Endothelial cell of umbilical vein (primary cell): ENCODE data around the gene SYNDIG1. TPM values are rescaled to one million over a fixed set of nuclear protein-coding genes. Genes with fewer than 3 reads are reported as not detected.

ENCODE experiments used
- BruUV-seq: library from RNA; stranded (reverse); fragments of 400-500 nt; replicated peaks from 2 replicates; lab custom pipeline; 2021; lab: Mats Ljungman, UMichigan
- CTCF ChIA-PET: fragments of 300-600, 350-600 bp; sonication (Branson Sonifier 250); formaldehyde crosslinking; loops from one replicate; lab custom pipeline; 2021; ENCODE audit warnings: antibody characterized with exemption, inconsistent platforms; lab: Charles Lee
- POLR2A ChIA-PET: fragments of 300-600, 350-600 bp; sonication (Branson Sonifier 250); formaldehyde crosslinking; loops from one replicate; lab custom pipeline; 2021; ENCODE audit warnings: antibody characterized with exemption, inconsistent platforms; lab: Charles Lee
- DNase-seq: peaks from one replicate; pipeline ENCODE4 v3.0.0-alpha.2; 2011; ENCODE audit warnings: low read depth, low spot score
- FAIRE-seq: peaks from 2 replicates; lab custom pipeline; 2011; peaks lifted over from hg19 to GRCh38; lab: Jason Lieb, UNC
- H2AFZ ChIP-seq: 2 replicates; pipeline ENCODE4 v1.6.0; 2012; ENCODE audit warnings: low read depth, low read length, control low read depth, inconsistent platforms
- H3K27ac ChIP-seq: 2 replicates; pipeline ENCODE4 v1.5.1; 2011; ENCODE audit warnings: low read depth, mild to moderate bottlenecking, control low read depth, low read length, moderate library complexity; ENCODE audit not compliant: insufficient read depth
- H3K27me3 ChIP-seq, 2 experiments: 2 replicates each; pipeline versions ENCODE4 v1.6.0 to v1.6.1; 2011; ENCODE audit warnings: low read length in 2 of 2, mixed read lengths in 1 of 2; ENCODE audit not compliant: control insufficient read depth in 2 of 2, insufficient read depth in 2 of 2
- H3K36me3 ChIP-seq, 2 experiments: 2 replicates in 1 of 2; 3 replicates in 1 of 2; pipeline ENCODE4 v1.5.1; 2011; ENCODE audit warnings: low read length in 2 of 2, mild to moderate bottlenecking in 1 of 2, moderate library complexity in 1 of 2; ENCODE audit not compliant: control insufficient read depth in 2 of 2, insufficient read depth in 2 of 2; ENCODE audit errors: extremely low read depth in 1 of 2
- H3K4me1 ChIP-seq: 3 replicates; pipeline ENCODE4 v1.5.1; 2011; ENCODE audit warnings: mild to moderate bottlenecking, low read length; ENCODE audit not compliant: control insufficient read depth, insufficient read depth; ENCODE audit errors: extremely low read depth
- H3K4me2 ChIP-seq: 2 replicates; pipeline ENCODE4 v1.6.1; 2011; ENCODE audit warnings: low read length, control low read depth, mixed read lengths; ENCODE audit not compliant: insufficient read depth
- H3K4me3 ChIP-seq, 3 experiments: fragments of 200-600 bp in 1 of 3; sonication (generic), shearing (Covaris generic) in 1 of 3; replicated peaks in 1 of 3; 2 replicates each; pipeline ENCODE4 v1.5.1; 2011 to 2016; ENCODE audit warnings: control low read depth in 3 of 3, low read length in 3 of 3, mild to moderate bottlenecking in 2 of 3, inconsistent platforms in 1 of 3, low read depth in 1 of 3, moderate library complexity in 1 of 3; ENCODE audit not compliant: insufficient read depth in 1 of 3
- H3K79me2 ChIP-seq: 2 replicates; pipeline ENCODE4 v1.6.0; 2012; ENCODE audit warnings: low read length, inconsistent platforms; ENCODE audit not compliant: control insufficient read depth, insufficient read depth
- H3K9ac ChIP-seq: replicated peaks from 2 replicates; pipeline ENCODE3; 2011; ENCODE audit warnings: low read length, control low read depth; ENCODE audit not compliant: insufficient read depth; ENCODE audit errors: extremely low read depth
- H3K9me1 ChIP-seq: replicated peaks from 3 replicates; pipeline ENCODE4 v1.6.0; 2011; ENCODE audit warnings: mild to moderate bottlenecking, low read length; ENCODE audit not compliant: control insufficient read depth, insufficient read depth; ENCODE audit errors: extremely low read depth
- H3K9me3 ChIP-seq: replicated peaks from 2 replicates; pipeline ENCODE4 v1.5.1; 2012; ENCODE audit warnings: low read length, inconsistent platforms; ENCODE audit not compliant: control insufficient read depth, insufficient read depth
- H4K20me1 ChIP-seq: replicated peaks from 2 replicates; pipeline ENCODE3; 2011; ENCODE audit warnings: mild to moderate bottlenecking, low read length; ENCODE audit not compliant: control insufficient read depth, insufficient read depth; ENCODE audit errors: extremely low read depth
- EZH2 ChIP-seq: IDR thresholded peaks from 2 replicates; pipeline ENCODE4 v1.6.1; 2012; ENCODE audit warnings: borderline replicate concordance, low read depth, mild to moderate bottlenecking, moderate library complexity, low read length, inconsistent platforms; ENCODE audit not compliant: severe bottlenecking
- FOS ChIP-seq: IDR thresholded peaks from 2 replicates; pipeline ENCODE4 v1.6.1; 2011; ENCODE audit warnings: mild to moderate bottlenecking, low read length, moderate library complexity, borderline replicate concordance; ENCODE audit not compliant: insufficient read depth
- GATA2 ChIP-seq: IDR thresholded peaks from 2 replicates; pipeline ENCODE4 v1.7.0; 2011; ENCODE audit warnings: low read depth, mild to moderate bottlenecking, moderate library complexity, mixed read lengths, low read length; ENCODE audit not compliant: insufficient read length, insufficient read depth
- JUN ChIP-seq: IDR thresholded peaks from 2 replicates; pipeline ENCODE4 v1.6.1; 2011; ENCODE audit warnings: borderline replicate concordance, low read depth; ENCODE audit not compliant: insufficient read length, insufficient read depth
- MYC ChIP-seq: IDR thresholded peaks from one replicate; pipeline ENCODE4 v1.6.1; 2011; ENCODE audit warnings: mild to moderate bottlenecking, low read depth, low read length
- POLR2A ChIP-seq: IDR thresholded peaks from 2 replicates; pipeline ENCODE4 v1.6.1; 2012; ENCODE audit warnings: low read depth, mild to moderate bottlenecking, control low read depth, low read length
- POLR2AphosphoS5 ChIP-seq: IDR thresholded peaks from 2 replicates; pipeline ENCODE4 v1.6.1; 2012; ENCODE audit warnings: low read depth, mild to moderate bottlenecking, control low read depth, low read length, moderate library complexity; ENCODE audit not compliant: insufficient read depth
- dilution Hi-C: fragments of 300-500 bp; cut with MboI; formaldehyde crosslinking; loops from one replicate; pipeline ENCODE4 v1.15.0; 2019; ENCODE audit warnings: low sequenced_read_pairs; ENCODE audit not compliant: extremely low pct_ligation_motif_present
- intact Hi-C: fragments of 100-400 bp; cut with micrococcal nuclease; formaldehyde crosslinking; loops from one replicate; pipeline ENCODE4 v1.10.0; 2022
- polyA plus RNA-seq, 4 experiments: library from polyadenylated mRNA; depleted of rRNA in 3 of 4; stranded (reverse) in 3 of 4; unstranded in 1 of 4; fragments of >200 nt; gene quantifications; 2 replicates each; pipeline versions ENCODE4 v1.2.1 to v1.2.3, GENCODE V29; 2011 to 2012; ENCODE audit warnings: missing spikeins in 1 of 4
- total RNA-seq: library from RNA; stranded (reverse); gene quantifications from 2 replicates; pipeline ENCODE4 v1.2.3, GENCODE V29; 2021
- TF ChIP-seq, protein P1 (sequence below), 2 donors: IDR thresholded peaks; 1 replicate in 1 of 2; 2 replicates in 1 of 2; pipeline ENCODE4 v1.5.1; 2011; ENCODE audit warnings: low read length in 2 of 2, mild to moderate bottlenecking in 2 of 2, moderate library complexity in 2 of 2, control low read depth in 1 of 2, inconsistent platforms in 1 of 2, low read depth in 1 of 2; ENCODE audit not compliant: insufficient read depth in 1 of 2; ENCODE audit errors: extremely low read depth in 1 of 2
- TF ChIP-seq, protein P2 (sequence below): IDR thresholded peaks from 2 replicates; pipeline ENCODE4 v1.6.1; 2011; ENCODE audit not compliant: insufficient read depth, insufficient read length

The SYNDIG1 gene
- total and polyA plus RNA-seq, 2 donors (not counting 3 experiments of a cell fraction or from before 2014, with no cell fraction given) = not detected

DNA sequence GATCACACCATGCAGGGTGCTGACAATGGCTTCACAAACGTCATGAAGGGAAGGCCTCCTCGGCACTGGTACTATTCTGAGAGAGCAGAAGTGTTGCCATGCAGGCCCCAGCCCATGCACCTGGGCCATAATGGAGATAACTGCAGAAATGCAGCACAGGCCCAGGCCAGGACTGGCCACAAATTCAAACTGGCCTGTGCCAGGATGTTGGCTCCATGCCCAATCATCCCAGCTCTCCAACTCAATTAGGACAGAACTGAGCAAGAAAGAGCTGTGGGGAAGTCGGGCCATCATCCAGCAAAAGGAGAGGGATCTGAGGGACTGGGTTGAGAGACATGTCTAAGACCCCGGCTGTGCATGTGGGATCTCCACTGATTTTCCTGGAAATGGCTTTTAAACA is 48.9 kb upstream of the SYNDIG1 start:
- DNase-seq = no peak
- BruUV-seq = no TSS peak
- no peaks in the 10 kb centered on the region for H3K27me3 ChIP-seq

More for the DNA sequence above, 48.9 kb upstream of the SYNDIG1 start:
- ChIA-PET CTCF (no interaction called here), POLR2A (no interaction called here)
- H3K9me1 ChIP-seq = no peaks in the 10 kb centered on the region
- H3K4me2 ChIP-seq = no peak overlapping the region
- H3K9ac ChIP-seq = no peak overlapping the region
- H3K4me3 ChIP-seq = no peak overlapping the region
- no peaks in the 10 kb centered on the region for H3K36me3 ChIP-seq
- H4K20me1 ChIP-seq = no peaks in the 10 kb centered on the region
- TF ChIP-seq FOS (no peak), POLR2AphosphoS5 (no peak), EZH2 (no peak), POLR2A (no peak), JUN (no peak), GATA2 (no peak), MYC (no peak)
- TF ChIP-seq, protein P1, sequence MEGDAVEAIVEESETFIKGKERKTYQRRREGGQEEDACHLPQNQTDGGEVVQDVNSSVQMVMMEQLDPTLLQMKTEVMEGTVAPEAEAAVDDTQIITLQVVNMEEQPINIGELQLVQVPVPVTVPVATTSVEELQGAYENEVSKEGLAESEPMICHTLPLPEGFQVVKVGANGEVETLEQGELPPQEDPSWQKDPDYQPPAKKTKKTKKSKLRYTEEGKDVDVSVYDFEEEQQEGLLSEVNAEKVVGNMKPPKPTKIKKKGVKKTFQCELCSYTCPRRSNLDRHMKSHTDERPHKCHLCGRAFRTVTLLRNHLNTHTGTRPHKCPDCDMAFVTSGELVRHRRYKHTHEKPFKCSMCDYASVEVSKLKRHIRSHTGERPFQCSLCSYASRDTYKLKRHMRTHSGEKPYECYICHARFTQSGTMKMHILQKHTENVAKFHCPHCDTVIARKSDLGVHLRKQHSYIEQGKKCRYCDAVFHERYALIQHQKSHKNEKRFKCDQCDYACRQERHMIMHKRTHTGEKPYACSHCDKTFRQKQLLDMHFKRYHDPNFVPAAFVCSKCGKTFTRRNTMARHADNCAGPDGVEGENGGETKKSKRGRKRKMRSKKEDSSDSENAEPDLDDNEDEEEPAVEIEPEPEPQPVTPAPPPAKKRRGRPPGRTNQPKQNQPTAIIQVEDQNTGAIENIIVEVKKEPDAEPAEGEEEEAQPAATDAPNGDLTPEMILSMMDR (IDR thresholded peaks at IDR 0.05; ENCODE audit: extremely low read depth in 1 of 2, insufficient read depth in 1 of 2, low read depth in 1 of 2, low read length in 2 of 2) = no peak
- TF ChIP-seq, protein P2, sequence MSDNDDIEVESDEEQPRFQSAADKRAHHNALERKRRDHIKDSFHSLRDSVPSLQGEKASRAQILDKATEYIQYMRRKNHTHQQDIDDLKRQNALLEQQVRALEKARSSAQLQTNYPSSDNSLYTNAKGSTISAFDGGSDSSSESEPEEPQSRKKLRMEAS = no peak
- peaks cover 5% of the 10 kb centered on the region for H3K9me3 ChIP-seq
- no peaks in the 10 kb centered on the region for H3K4me1 ChIP-seq
- H2AFZ ChIP-seq = no peak overlapping the region
- no peaks in the 10 kb centered on the region for H3K79me2 ChIP-seq
- no peak for FAIRE-seq
- intact Hi-C loops (no loop called here), dilution Hi-C loops (no loop called here)
- no peak overlapping the region for H3K27ac ChIP-seq
